ENCODE measurements around the gene TEX101.

TEX101 gene

DNA sequence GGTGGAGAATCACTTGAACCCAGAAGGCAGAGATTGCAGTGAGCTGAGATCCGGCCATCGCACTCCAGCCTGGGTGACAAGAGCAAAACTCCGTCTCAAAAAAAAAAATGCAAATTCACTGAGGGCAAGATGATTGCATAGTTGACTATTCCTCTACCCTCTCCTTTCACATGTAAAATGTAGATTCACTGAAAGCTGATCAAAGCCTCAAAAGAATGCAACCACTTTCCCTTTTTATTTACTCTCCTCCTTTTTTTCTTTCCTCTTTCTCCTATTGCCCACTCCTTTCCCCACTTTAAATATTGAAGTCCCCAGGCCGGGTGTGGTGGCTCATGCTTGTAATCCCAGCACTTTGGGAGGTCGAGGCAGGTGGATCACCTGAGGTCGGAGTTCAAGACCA is 6.3 kb downstream of the TEX101 start:
- no peak overlapping the region for H3K9ac ChIP-seq (ENCODE audit: low read length)
- H3K4me3 ChIP-seq (ENCODE audit: low read depth, low read length): no peak overlapping the region
- no peak overlapping the region for H3K27ac ChIP-seq (ENCODE audit: low read depth, low read length)
- no peaks in the 10 kb centered on the region; the same call in 1 of the 2 replicates for H3K9me3 ChIP-seq (ENCODE audit: control insufficient read depth, insufficient read depth, low read depth, low read length)
- peaks cover 14% of the 10 kb centered on the region; the same call in 1 of the 2 replicates for H3K4me1 ChIP-seq (ENCODE audit: control insufficient read depth, insufficient read depth, low read length)
- H3K36me3 ChIP-seq (ENCODE audit: control insufficient read depth, insufficient read depth, low read length): no peaks in the 10 kb centered on the region
- no peaks in the 10 kb centered on the region for H3K27me3 ChIP-seq (ENCODE audit: control insufficient read depth, insufficient read depth, low read length)

GRCh38 chr19:43422000-43422688 is 7.5 kb downstream of the TEX101 start:
- H3K9ac ChIP-seq (ENCODE audit: low read length): no peak overlapping the region
- no peak overlapping the region for H3K4me3 ChIP-seq (ENCODE audit: low read depth, low read length)
- H3K27ac ChIP-seq (ENCODE audit: low read depth, low read length): no peak overlapping the region
- H3K9me3 ChIP-seq (ENCODE audit: control insufficient read depth, insufficient read depth, low read depth, low read length): no peaks in the 10 kb centered on the region; the same call in 1 of the 2 replicates
- H3K36me3 ChIP-seq (ENCODE audit: control insufficient read depth, insufficient read depth, low read length): no peaks in the 10 kb centered on the region
- H3K27me3 ChIP-seq (ENCODE audit: control insufficient read depth, insufficient read depth, low read length): no peaks in the 10 kb centered on the region
- peaks cover 15% of the 10 kb centered on the region; the same call in 1 of the 2 replicates for H3K4me1 ChIP-seq (ENCODE audit: control insufficient read depth, insufficient read depth, low read length)

DNA sequence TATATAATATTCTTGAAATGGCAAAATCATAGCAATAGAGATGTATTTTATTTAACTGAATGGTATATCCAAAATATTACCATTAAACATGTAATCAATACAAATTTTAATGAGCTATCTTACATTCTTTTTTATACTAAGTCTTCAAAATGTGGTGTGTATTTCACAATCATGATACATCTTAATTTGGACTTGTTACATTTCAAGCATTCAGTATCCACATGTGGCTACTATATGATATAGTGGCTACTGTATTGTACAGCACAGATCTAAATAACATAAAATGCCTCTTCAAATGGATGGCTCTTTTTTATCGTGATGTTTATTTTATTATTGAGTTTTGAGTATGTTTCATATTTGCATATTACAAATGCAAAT is 8.0 kb downstream of the TEX101 start:
- H3K9me3 ChIP-seq (ENCODE audit: control insufficient read depth, insufficient read depth, low read depth, low read length): no peaks in the 10 kb centered on the region; the same call in 1 of the 2 replicates
- H3K9ac ChIP-seq (ENCODE audit: low read length): no peak overlapping the region
- no peaks in the 10 kb centered on the region for H3K27me3 ChIP-seq (ENCODE audit: control insufficient read depth, insufficient read depth, low read length)
- H3K27ac ChIP-seq (ENCODE audit: low read depth, low read length): no peak overlapping the region
- H3K4me1 ChIP-seq (ENCODE audit: control insufficient read depth, insufficient read depth, low read length): peaks cover 15% of the 10 kb centered on the region; the same call in 1 of the 2 replicates
- no peak overlapping the region for H3K4me3 ChIP-seq (ENCODE audit: low read depth, low read length)
- no peaks in the 10 kb centered on the region for H3K36me3 ChIP-seq (ENCODE audit: control insufficient read depth, insufficient read depth, low read length)

DNA sequence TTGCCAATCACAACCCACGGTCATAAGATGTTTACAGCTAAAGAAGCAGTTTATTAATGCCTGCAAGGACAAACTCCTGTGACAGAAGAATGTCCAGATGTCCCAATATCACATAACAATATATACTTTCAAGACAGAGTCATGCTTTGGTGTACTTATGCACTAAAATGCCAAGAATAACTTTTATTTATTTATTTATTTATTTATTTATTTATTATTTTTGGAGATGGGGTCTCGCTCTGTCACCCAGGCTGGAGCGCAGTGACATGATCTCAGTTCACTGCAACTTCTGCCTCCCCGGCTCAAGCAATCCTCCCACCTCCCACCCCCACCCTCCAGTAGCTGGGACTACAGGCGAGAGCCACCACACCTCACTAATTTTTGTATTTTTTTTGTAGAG is 9.1 kb downstream of the TEX101 start:
- peaks cover 15% of the 10 kb centered on the region; the same call in 1 of the 2 replicates for H3K4me1 ChIP-seq (ENCODE audit: control insufficient read depth, insufficient read depth, low read length)
- H3K4me3 ChIP-seq (ENCODE audit: low read depth, low read length): no peak overlapping the region
- no peak overlapping the region for H3K9ac ChIP-seq (ENCODE audit: low read length)
- no peaks in the 10 kb centered on the region for H3K36me3 ChIP-seq (ENCODE audit: control insufficient read depth, insufficient read depth, low read length)
- H3K9me3 ChIP-seq (ENCODE audit: control insufficient read depth, insufficient read depth, low read depth, low read length): no peaks in the 10 kb centered on the region; the same call in 1 of the 2 replicates
- H3K27me3 ChIP-seq (ENCODE audit: control insufficient read depth, insufficient read depth, low read length): no peaks in the 10 kb centered on the region
- H3K27ac ChIP-seq (ENCODE audit: low read depth, low read length): no peak overlapping the region

DNA sequence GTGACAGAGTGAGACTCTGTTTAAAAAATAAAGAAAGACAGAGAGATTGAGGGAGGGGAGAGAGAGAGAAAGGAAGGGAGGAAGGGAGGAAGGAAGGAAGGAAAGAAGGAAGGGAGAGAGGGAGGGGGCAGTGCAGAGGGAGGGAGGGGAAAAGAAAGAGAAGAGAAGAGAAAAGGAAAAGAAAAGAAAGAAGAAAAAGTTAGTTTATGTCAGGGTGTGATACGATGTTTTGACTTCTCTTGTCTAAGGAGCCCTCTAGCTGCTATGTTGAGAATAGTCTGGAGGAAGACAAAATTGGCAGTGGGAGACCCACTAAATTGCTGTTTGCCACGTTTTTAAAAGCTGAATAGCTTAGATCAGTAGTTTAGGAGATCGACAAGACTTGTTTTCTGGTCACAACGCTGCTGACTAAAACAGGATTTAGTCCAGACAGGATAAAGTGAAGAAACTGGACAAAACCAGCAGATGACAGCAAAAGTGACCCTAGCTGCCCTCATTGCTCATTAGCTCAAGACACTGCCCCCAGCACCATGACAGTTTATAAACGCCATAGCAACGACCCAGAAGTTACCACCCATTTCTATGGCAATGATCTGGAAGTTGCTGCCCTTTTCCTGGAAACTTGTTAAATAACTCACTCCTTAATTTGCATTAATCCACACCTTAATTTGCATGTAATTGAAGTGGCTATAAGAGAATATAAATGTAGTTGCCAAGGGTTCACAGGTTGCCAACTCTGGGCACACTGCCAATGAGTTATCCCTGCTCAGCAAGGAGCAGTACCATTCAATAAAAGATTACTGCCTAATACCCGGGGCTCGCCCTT is 11.1 kb downstream of the TEX101 start:
- Histone ChIP-seq H3K4me3 (ENCODE audit: low read depth, low read length) (no peak overlapping the region), H3K4me1 (ENCODE audit: control insufficient read depth, insufficient read depth, low read length) (peaks cover 12% of the 10 kb centered on the region; the same call in 1 of the 2 replicates), H3K27ac (ENCODE audit: low read depth, low read length) (no peak overlapping the region), H3K27me3 (ENCODE audit: control insufficient read depth, insufficient read depth, low read length) (no peaks in the 10 kb centered on the region), H3K36me3 (ENCODE audit: control insufficient read depth, insufficient read depth, low read length) (no peaks in the 10 kb centered on the region), H3K9me3 (ENCODE audit: control insufficient read depth, insufficient read depth, low read depth, low read length) (no peaks in the 10 kb centered on the region), H3K9ac (ENCODE audit: low read length) (no peak overlapping the region)

DNA sequence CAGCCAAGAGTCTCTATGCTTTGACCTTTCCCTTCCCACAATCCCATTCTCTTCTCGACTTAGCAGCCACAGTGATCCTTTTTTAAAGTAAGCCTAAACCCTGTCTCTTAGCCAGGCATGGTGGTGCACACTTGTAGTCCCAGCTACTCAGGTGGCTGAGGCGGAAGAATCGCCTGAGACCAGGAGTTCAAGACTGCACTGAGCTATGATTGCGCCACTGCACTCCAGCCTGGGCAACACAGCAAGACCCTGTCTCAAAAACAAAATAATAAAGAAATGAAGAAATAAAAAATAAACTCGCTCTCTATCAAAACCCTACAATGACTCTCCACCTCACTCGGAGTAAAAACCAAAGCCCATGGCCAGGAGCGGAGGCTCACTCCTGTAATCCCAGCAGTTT is 14.7 kb downstream of the TEX101 start:
- Histone ChIP-seq H3K4me1 (ENCODE audit: control insufficient read depth, insufficient read depth, low read length) (peaks cover 6% of the 10 kb centered on the region; the same call in 1 of the 2 replicates), H3K4me3 (ENCODE audit: low read depth, low read length) (no peak overlapping the region), H3K36me3 (ENCODE audit: control insufficient read depth, insufficient read depth, low read length) (no peaks in the 10 kb centered on the region), H3K9me3 (ENCODE audit: control insufficient read depth, insufficient read depth, low read depth, low read length) (no peaks in the 10 kb centered on the region), H3K27ac (ENCODE audit: low read depth, low read length) (no peak overlapping the region), H3K27me3 (ENCODE audit: control insufficient read depth, insufficient read depth, low read length) (no peaks in the 10 kb centered on the region), H3K9ac (ENCODE audit: low read length) (no peak overlapping the region)

DNA sequence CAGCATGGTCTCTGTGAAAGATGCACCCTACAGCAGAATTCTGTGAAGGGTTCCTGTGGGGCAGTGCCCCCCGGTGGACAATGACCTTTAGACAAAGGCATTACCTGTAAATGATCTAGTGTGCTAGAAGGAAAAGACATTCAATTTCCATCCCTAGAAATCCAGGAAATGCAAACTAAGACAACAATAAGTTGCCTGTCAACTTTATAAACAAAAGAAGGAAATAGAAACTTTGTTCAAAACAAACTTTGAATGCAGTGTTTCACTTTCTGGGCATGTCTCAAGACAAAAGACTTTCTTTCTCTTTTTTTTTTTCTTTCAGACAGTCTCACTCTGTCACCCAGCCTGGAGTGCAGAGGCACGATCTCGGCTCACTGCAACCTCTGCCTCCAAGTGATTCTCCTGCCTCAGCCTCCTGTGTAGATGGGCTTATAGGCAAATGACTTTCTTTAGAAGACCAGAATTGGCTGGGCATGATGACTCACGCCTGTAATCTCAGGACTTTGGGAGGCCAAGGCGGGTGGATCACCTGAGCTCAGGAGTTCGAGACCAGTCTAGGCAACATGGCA is 15.5 kb downstream of the TEX101 start:
- Histone ChIP-seq H3K27me3 (ENCODE audit: control insufficient read depth, insufficient read depth, low read length) (no peaks in the 10 kb centered on the region), H3K27ac (ENCODE audit: low read depth, low read length) (no peak overlapping the region), H3K4me3 (ENCODE audit: low read depth, low read length) (no peak overlapping the region), H3K36me3 (ENCODE audit: control insufficient read depth, insufficient read depth, low read length) (no peaks in the 10 kb centered on the region), H3K9ac (ENCODE audit: low read length) (no peak overlapping the region), H3K9me3 (ENCODE audit: control insufficient read depth, insufficient read depth, low read depth, low read length) (no peaks in the 10 kb centered on the region), H3K4me1 (ENCODE audit: control insufficient read depth, insufficient read depth, low read length) (peaks cover 6% of the 10 kb centered on the region; the same call in 1 of the 2 replicates)

GRCh38 chr19:43430976-43431375 is 16.3 kb downstream of the TEX101 start:
- no peaks in the 10 kb centered on the region for H3K36me3 ChIP-seq (ENCODE audit: control insufficient read depth, insufficient read depth, low read length)
- H3K27me3 ChIP-seq (ENCODE audit: control insufficient read depth, insufficient read depth, low read length): no peaks in the 10 kb centered on the region
- no peak overlapping the region for H3K27ac ChIP-seq (ENCODE audit: low read depth, low read length)
- H3K4me3 ChIP-seq (ENCODE audit: low read depth, low read length): no peak overlapping the region
- H3K9ac ChIP-seq (ENCODE audit: low read length): no peak overlapping the region
- H3K9me3 ChIP-seq (ENCODE audit: control insufficient read depth, insufficient read depth, low read depth, low read length): no peaks in the 10 kb centered on the region
- peaks cover 3% of the 10 kb centered on the region; the same call in 1 of the 2 replicates for H3K4me1 ChIP-seq (ENCODE audit: control insufficient read depth, insufficient read depth, low read length)

DNA sequence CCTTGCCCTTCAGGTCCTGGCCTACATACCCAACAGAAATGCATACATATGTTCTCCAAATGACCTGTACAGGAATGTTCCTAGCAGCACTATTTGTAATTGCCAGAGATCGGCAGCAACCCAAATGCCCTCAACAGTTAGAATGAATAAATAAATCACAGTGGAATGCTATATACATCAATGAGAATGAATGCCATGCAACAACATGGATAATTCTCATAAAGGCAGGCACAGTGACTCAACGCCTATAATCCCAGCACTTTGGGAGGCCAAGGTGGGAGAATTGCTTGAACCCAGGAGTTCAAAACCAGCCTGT is 18.6 kb downstream of the TEX101 start:
- Histone ChIP-seq H3K27ac (ENCODE audit: low read depth, low read length) (no peak overlapping the region), H3K4me1 (ENCODE audit: control insufficient read depth, insufficient read depth, low read length) (peaks cover 2% of the 10 kb centered on the region; the same call in 1 of the 2 replicates), H3K9me3 (ENCODE audit: control insufficient read depth, insufficient read depth, low read depth, low read length) (no peaks in the 10 kb centered on the region), H3K4me3 (ENCODE audit: low read depth, low read length) (no peak overlapping the region), H3K27me3 (ENCODE audit: control insufficient read depth, insufficient read depth, low read length) (no peaks in the 10 kb centered on the region), H3K9ac (ENCODE audit: low read length) (no peak overlapping the region), H3K36me3 (ENCODE audit: control insufficient read depth, insufficient read depth, low read length) (no peaks in the 10 kb centered on the region)

- no peaks in the 10 kb centered on the region for H3K36me3 ChIP-seq (ENCODE audit: control insufficient read depth, insufficient read depth, low read length)
- no peak overlapping the region for H3K9ac ChIP-seq (ENCODE audit: low read length)
- peaks cover 2% of the 10 kb centered on the region; the same call in 1 of the 2 replicates for H3K4me1 ChIP-seq (ENCODE audit: control insufficient read depth, insufficient read depth, low read length)
- no peaks in the 10 kb centered on the region for H3K9me3 ChIP-seq (ENCODE audit: control insufficient read depth, insufficient read depth, low read depth, low read length)
- H3K27me3 ChIP-seq (ENCODE audit: control insufficient read depth, insufficient read depth, low read length): no peaks in the 10 kb centered on the region
- H3K27ac ChIP-seq (ENCODE audit: low read depth, low read length): no peak overlapping the region
- H3K4me3 ChIP-seq (ENCODE audit: low read depth, low read length): no peak overlapping the region
Observed at GRCh38 chr19:43433689-43434088, 19.0 kb downstream of the TEX101 start.

DNA sequence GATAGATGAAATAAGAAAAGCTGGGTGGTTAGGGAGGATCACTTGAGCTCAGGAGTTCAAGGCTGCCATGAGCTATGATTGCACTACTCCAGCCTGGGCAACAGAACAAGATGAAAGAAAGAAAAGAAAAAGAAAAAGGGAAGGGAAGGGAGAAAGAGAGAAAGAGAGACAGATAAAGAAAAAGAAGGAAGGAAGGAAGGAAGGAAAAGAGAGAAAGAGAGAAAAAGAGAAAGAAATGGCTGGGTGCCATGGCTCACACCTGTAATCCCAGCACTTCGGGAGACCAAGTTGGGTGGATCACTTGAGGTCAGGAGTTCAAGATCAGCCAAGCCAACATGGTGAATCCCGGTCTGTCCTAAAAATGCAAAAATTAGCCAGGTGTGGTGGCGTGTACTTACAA is 21.1 kb downstream of the TEX101 start:
- no peak overlapping the region for H3K27ac ChIP-seq (ENCODE audit: low read depth, low read length)
- H3K27me3 ChIP-seq (ENCODE audit: control insufficient read depth, insufficient read depth, low read length): no peaks in the 10 kb centered on the region
- H3K4me1 ChIP-seq (ENCODE audit: control insufficient read depth, insufficient read depth, low read length): no peaks in the 10 kb centered on the region
- no peak overlapping the region for H3K9ac ChIP-seq (ENCODE audit: low read length)
- H3K4me3 ChIP-seq (ENCODE audit: low read depth, low read length): no peak overlapping the region
- no peaks in the 10 kb centered on the region for H3K36me3 ChIP-seq (ENCODE audit: control insufficient read depth, insufficient read depth, low read length)
- H3K9me3 ChIP-seq (ENCODE audit: control insufficient read depth, insufficient read depth, low read depth, low read length): peaks cover 5% of the 10 kb centered on the region

Measured in HUES6 (cell line).